ENCODE results near the gene MPG.

Gene MPG

GRCh38 chr16:54237-54581, 23.8 kb upstream of the MPG start:
- TF ChIP-seq CTCF (IDR thresholded peaks at IDR 0.05) = no peak
- DNase-seq (ENCODE audit: low spot score) = peak; percentile 59
- Histone ChIP-seq H3K27ac (peak overlapping the region; percentile 64 to 83), H3K4me3 (peak overlapping the region; percentile 89)

GRCh38 chr16:55571-56136, 22.4 kb upstream of the MPG start:
- TF ChIP-seq CTCF (IDR thresholded peaks at IDR 0.05) = no peak
- no peak overlapping the region for H3K4me3 ChIP-seq
- peak; percentile 61 for DNase-seq (ENCODE audit: low spot score)

GRCh38 chr16:56231-56927, 21.6 kb upstream of the MPG start:
- DNase-seq (ENCODE audit: low spot score) = peak; percentile 70
- TF ChIP-seq CTCF (IDR thresholded peaks at IDR 0.05) = no peak
- no peak overlapping the region for H3K27ac ChIP-seq
- H3K4me3 ChIP-seq = no peak overlapping the region

More at GRCh38 chr16:55571-56136, 22.4 kb upstream of the MPG start:
- no peak overlapping the region for H3K27ac ChIP-seq

GRCh38 chr16:57711-58110, 20.3 kb upstream of the MPG start:
- no peak for TF ChIP-seq CTCF (IDR thresholded peaks at IDR 0.05)
- Histone ChIP-seq H3K27ac (no peak overlapping the region), H3K4me3 (no peak overlapping the region)
- peak; percentile 61 for DNase-seq (ENCODE audit: low spot score)

GRCh38 chr16:58491-59439, 19.3 kb upstream of the MPG start:
- Histone ChIP-seq H3K27ac (no peak overlapping the region), H3K4me3 (no peak overlapping the region)
- no peak for DNase-seq (ENCODE audit: low spot score)
- TF ChIP-seq CTCF (IDR thresholded peaks at IDR 0.05) = no peak

- H3K27ac ChIP-seq = no peak overlapping the region
- H3K4me3 ChIP-seq = no peak overlapping the region
- no peak for TF ChIP-seq CTCF (IDR thresholded peaks at IDR 0.05)
- DNase-seq (ENCODE audit: low spot score) = no peak
Observed at GRCh38 chr16:59440-60059, 18.5 kb upstream of the MPG start.

Measured in coronary artery (tissue), 2 donors.